Subcutaneous adipose tissue (tissue), 4 donors: ENCODE measurements around the gene CLCN3. TPM values are rescaled to one million over a fixed set of nuclear protein-coding genes. Genes with fewer than 3 reads are reported as not detected.

Experiments used
- total RNA-seq, 4 donors: library from RNA; depleted of rRNA; stranded (reverse); fragments of >200 nt; gene quantifications; one replicate each; pipeline ENCODE4 v1.1.0, GENCODE V29; 2016
- TF ChIP-seq, protein P1 (sequence below): fragments of 450-650 bp; IDR thresholded peaks from one replicate; pipeline ENCODE4 v1.5.1; 2016; ENCODE audit warnings: low read depth, mild to moderate bottlenecking, control low read depth, antibody characterized with exemption, moderate library complexity

CLCN3 gene
- total RNA-seq, 4 donors from 2014 or later: 26.2 to 31.5 (median 28.4) TPM

DNA sequence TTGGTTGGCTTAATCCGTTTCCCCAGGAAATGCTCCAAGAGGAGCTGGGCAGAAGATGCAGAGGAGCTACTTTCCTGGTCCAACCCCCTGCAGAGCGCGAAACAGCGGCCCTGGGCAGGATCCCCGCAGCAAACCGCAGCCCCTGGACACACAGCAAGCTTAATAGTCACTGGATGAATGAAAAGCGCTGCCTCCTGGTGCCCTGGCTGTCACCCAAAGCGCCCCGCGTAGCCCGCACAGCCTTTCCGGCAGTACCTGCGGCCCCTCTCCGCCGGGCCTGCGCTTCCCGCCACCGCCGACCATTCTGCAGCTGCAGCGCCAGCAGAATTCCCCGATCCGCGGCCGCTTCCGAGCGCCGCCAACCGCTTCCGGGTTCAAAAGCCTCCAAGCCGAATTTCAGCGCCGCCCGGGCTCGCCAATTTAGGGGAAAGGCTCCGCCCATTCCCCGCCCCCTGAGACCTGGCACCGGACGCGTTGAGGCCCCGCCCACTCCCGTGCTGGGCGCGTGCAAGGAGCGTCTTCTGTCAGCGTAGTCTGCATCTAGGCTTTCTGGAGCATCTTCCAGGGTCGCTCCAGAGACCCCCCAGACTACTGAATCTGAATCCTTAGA is 137.3 kb downstream of the CLCN3 start, which contains the start of gene HPF1:
Gene HPF1 (minus strand): TSS at position 370 of the 610 bp plus-strand sequence. CDS start 67 bp downstream, at position 303.
- TF ChIP-seq, protein P1, sequence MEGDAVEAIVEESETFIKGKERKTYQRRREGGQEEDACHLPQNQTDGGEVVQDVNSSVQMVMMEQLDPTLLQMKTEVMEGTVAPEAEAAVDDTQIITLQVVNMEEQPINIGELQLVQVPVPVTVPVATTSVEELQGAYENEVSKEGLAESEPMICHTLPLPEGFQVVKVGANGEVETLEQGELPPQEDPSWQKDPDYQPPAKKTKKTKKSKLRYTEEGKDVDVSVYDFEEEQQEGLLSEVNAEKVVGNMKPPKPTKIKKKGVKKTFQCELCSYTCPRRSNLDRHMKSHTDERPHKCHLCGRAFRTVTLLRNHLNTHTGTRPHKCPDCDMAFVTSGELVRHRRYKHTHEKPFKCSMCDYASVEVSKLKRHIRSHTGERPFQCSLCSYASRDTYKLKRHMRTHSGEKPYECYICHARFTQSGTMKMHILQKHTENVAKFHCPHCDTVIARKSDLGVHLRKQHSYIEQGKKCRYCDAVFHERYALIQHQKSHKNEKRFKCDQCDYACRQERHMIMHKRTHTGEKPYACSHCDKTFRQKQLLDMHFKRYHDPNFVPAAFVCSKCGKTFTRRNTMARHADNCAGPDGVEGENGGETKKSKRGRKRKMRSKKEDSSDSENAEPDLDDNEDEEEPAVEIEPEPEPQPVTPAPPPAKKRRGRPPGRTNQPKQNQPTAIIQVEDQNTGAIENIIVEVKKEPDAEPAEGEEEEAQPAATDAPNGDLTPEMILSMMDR: no peak

DNA sequence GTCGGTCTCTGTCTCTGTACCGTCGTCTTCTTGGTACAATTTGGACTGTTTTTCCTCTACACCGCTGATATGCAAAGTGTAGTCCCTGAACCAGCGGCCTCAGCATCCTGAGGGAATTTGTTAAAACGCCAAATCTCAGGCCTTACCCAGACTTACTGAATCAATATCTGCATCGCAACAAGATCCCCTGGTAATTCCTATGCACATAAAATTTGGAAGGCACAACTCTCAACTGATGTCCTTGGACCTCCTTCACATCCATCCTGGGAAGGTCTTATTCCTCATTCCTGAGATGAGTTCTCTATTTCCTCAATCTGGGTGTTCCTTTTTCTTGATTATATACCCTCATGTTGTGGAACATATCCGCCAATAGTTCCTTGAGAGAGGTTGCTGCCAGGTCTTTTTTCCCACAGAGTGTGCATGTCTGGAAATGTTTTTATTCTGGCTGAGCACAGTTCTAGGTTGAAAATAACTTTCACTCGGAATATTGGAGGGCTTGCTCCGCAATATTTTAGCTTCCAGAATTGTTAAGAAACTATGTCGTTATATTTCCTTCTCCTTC is 138.1 kb downstream of the CLCN3 start:
- TF ChIP-seq, protein P1: no peak

DNA sequence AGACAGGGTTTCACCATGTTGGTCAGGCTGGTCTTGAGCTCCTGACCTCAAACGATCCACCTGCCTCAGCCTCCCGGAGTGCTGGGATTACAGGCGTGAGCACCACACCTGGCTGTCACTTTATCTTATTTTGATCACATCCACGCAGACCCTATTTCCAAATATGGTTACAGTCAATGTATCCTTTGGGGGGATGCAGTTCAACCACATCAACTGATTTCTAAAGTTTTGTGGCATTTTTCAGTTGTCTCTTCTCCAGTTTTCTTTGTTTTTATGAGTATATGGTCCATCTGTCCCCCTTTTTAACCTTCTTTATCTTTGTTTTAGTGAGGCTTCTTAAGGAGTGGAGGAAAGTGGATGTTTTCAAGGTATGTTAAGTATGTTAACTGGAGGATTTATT is 141.5 kb downstream of the CLCN3 start:
- TF ChIP-seq, protein P1: no peak

DNA sequence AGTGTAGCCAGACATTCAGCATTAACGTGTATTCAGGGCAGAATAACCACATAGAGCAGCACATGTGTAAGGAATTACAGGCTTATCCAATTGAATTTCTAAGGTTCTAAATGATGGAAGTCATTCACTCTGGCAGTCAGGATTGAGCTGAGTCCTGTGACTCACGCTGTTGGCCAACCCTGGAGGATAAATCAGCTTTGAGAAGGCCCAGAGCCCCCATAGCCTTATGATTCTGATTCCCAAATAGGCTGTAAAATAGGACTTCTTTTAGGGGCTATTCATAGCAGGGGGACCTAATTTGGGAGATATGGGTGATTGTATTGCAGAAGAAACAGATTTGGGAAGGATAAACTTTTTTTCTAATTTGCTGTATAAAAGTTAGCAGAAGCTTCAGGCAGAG is 145.5 kb downstream of the CLCN3 start:
- TF ChIP-seq, protein P1: no peak

GRCh38 chr4:169766741-169767140 is 146.4 kb downstream of the CLCN3 start:
- TF ChIP-seq, protein P1: no peak

- TF ChIP-seq, protein P1: no peak
Observed at GRCh38 chr4:169768385-169768784, 148.0 kb downstream of the CLCN3 start.

DNA sequence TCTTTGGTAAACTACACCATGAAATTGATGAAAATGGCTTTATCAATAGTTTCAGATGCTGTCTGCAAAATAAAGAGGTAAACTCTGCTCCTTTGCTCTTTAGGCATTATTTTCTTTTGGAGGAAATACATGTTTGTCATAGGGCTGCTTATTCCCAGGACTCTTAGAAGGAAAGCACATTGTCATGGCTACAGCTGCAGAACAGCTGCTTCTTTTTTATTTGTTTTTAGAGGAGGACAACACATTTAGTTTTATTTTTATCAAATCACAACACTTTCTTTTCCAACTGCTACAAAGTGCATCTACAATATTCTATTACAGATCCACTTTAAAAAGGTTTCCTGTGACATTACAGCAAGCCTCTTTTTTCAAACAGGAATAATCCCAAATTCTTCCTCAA is 150.0 kb downstream of the CLCN3 start:
- TF ChIP-seq, protein P1: no peak

Other genes starting within 250 kb of the CLCN3 start
- 10 to 100 TPM; 10.7 to 15.9 (median 14.0) TPM for gene NEK1, start 8.0 kb upstream of the CLCN3 start, total RNA-seq
- 10 to 100 TPM; 12.8 to 37.0 (median 22.8) TPM for gene HPF1, start 137.4 kb downstream of the CLCN3 start, total RNA-seq